Activated gamma-delta T cell treated with Interleukin-2 at 50 U/mL for 16 hours (primary cell): ENCODE results near the gene ARRDC2.
"Not testable (repeated sequence)": the region's sequence is repeated elsewhere in the genome, so short reads cannot be mapped to it uniquely, and the experiment has no call there.

Experiments
- DNase-seq: peaks from one replicate; pipeline ENCODE4 v3.0.0-alpha.2; 2020

The ARRDC2 gene

GRCh38 chr19:17993076-17993813 lies 14.7 kb upstream of the ARRDC2 start:
- DNase-seq = no peak

GRCh38 chr19:17996826-17997316 lies 11.1 kb upstream of the ARRDC2 start:
- DNase-seq = peak; percentile 87

- no peak for DNase-seq
These were observed 9.8 kb upstream of the ARRDC2 start for GRCh38 chr19:17997969-17998826.

- DNase-seq = no peak
These were observed 9.2 kb upstream of the ARRDC2 start for GRCh38 chr19:17998827-17999150.

- no peak for DNase-seq
These were observed 8.1 kb upstream of the ARRDC2 start for GRCh38 chr19:17999684-18000479.

- DNase-seq = no peak
These were observed 7.5 kb upstream of the ARRDC2 start for GRCh38 chr19:18000480-18000914.

GRCh38 chr19:18000915-18001776 lies 6.8 kb upstream of the ARRDC2 start:
- peak; percentile 93 for DNase-seq

- no peak for DNase-seq
These were observed 6.1 kb upstream of the ARRDC2 start for GRCh38 chr19:18001777-18002345.

GRCh38 chr19:18002347-18002850 lies 5.6 kb upstream of the ARRDC2 start:
- DNase-seq = no peak

GRCh38 chr19:18005750-18006149 lies 2.2 kb upstream of the ARRDC2 start:
- DNase-seq = not testable (repeated sequence)

GRCh38 chr19:18007044-18007916 lies 690 bp upstream of the ARRDC2 start:
- peak; percentile 77 for DNase-seq

GRCh38 chr19:18008814-18009213 lies 844 bp downstream of the ARRDC2 start:
- DNase-seq = no peak

GRCh38 chr19:18009412-18010066 lies 1.6 kb downstream of the ARRDC2 start:
- no peak for DNase-seq

- no peak for DNase-seq
These were observed 2.2 kb downstream of the ARRDC2 start for GRCh38 chr19:18010149-18010548.

- no peak for DNase-seq
These were observed 5.5 kb downstream of the ARRDC2 start for GRCh38 chr19:18013210-18014111.

GRCh38 chr19:18014197-18014596 lies 6.2 kb downstream of the ARRDC2 start:
- peak; percentile 27 for DNase-seq

GRCh38 chr19:18016209-18016910 lies 8.4 kb downstream of the ARRDC2 start:
- no peak for DNase-seq
